ENCODE results near the gene COPS8.

The COPS8 gene

DNA sequence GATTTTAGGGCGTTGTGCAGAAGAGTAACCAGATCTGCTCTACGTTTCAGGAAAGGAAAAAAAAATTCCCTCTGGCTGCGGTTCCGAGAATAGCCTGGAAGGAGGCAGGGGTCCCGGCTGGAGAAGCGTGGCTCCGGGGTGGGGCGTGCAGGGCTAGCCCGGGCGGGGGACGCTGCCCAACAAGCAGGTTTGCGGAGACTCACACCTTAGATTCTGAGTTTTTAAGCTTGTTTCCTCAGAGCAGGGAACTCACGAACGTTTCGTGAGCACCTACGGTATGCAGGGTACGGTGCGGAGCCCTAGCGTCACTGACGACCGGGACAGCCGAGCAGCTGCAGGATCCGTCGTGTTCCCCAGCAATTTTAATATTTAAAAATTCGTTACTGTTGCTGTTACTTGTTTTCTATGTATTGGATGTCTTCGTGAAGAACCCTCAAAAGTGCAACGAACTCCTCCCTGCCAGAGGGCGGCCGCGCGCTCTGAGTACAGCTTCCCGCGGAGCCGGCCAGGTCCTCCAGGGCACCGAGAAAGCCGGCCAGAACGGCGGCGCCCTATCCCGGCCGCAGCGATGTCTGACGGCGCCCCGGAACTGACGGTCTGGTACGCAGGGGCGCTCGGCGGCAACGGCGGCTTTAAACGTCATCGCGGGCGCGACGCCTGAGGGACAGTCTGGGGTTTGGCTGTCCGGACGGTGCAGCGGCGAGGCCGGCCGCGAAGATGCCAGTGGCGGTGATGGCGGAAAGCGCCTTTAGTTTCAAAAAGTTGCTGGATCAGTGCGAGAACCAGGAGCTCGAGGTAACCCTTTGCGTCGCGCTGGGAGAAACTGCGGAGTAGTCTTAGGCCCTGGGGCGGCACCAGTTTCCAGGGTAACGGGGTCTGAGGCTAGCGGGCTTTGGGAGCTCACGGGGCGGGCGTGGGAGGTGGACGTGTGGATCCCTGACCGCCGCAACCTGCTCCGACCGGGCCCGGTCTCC lies at the start of gene COPS8:
Gene COPS8 (plus strand): TSS at position 642 of the 974 bp plus-strand sequence. CDS start 76 bp downstream, at position 718.
- DNase-seq = peak; percentile 90

DNA sequence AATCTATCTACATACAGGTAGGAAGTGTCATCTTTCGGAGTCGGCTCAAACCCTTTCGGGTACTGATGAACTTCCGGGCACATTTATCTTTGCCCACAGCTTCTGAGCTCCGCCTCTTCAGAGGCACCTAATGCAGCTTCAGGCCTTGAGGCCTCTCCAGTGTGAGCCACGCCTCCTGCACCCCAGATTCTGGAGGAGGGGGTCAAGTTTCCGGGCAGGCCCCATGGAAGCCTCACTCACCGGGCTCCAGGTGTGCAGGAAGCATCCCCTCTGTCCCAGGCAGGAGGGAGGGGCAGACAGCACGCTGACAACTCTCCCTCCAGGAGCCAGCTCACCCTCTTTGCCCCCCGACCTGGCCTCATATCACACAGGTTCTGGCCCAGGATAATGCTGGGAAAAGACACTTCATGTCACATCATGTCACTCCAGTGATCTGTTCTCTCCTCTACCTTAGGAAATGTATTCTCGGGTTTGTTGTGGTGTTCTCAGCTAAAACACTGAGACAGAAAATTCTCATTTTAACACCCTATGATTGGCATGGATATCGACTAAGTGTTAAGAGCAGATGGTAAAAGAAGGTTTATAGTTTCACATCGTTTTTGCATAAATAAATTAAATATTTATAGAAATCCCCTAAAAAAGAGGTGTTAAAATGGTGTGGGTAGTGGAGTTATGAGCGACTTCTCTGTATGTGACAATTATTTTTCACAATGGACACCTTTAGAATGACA lies 46.2 kb upstream of the COPS8 start:
- DNase-seq = no peak

DNA sequence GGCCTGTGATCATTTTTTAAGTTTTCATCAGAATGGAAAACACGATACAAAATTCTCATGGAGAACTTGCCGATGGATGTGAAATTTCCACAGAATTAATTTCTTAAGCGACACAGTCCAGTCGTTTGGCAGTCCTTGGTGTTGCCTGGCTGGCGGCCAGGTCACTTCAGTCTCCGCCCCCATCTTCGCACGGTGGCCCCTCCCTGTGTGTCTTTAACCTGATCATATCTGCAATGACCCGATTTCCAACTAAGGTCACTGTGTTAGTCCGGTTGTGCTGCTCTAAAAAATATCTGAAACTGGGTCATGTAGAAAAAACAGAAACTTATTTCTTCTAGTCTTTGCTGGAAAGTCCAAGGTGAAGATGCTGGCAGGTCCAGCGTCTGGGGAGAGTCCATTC lies 44.5 kb upstream of the COPS8 start:
- DNase-seq = no peak

DNA sequence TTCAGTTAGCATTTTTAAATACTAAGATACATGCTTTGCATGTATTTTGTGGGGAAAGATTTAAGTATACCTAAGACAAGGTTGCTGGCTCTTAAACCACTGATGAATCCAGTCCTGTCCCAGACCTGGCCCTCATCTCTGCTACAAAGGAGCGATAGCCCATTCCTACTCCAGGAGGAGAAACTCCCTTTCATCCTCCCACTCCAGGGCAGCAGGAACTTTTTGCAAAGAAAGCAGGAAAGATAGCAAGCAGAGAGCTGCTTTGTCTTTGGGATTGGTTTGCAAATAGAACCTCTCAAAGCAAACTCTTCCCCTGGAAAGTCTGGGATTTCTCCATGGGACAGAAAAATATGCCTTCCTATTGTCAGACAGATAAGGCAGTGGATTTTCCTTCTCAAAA lies 43.6 kb upstream of the COPS8 start:
- no peak for DNase-seq

DNA sequence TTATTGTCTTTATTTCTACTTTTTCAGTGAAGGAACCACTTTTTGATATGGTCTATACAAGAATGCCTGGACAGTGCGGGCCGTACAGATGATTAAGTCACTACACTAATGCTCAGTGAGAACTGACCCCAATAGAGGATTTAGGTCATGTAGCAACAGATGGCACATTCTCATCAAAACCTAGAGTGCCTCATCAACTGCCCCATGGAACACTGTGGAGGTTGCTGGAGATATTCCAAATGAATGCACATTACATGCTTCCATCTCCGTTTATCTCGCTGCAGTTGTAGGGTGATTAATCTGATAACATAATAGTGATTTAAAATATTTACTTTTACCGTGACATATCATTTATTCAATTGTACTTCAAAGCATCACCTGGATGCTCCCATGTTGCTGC lies 41.8 kb upstream of the COPS8 start:
- no peak for DNase-seq

DNA sequence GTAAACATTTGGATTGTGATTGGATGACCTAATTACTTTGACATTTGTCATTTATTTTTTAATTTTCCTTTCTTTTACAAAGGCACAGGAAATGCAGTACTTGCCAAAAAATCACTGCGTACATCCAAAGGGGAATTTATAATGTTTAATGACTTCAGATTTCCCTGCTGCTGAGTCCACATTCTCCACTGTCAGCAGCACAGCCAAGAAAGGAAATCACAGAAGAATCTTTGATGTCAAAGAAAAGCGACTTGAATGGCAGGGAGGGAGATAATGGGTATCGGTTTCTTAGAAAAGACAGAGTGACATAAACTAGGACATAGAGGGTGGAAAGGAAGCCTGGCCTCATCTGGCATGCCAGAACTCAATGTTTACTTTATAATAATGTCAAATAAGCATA lies 41.4 kb upstream of the COPS8 start:
- peak; percentile 13 for DNase-seq

DNA sequence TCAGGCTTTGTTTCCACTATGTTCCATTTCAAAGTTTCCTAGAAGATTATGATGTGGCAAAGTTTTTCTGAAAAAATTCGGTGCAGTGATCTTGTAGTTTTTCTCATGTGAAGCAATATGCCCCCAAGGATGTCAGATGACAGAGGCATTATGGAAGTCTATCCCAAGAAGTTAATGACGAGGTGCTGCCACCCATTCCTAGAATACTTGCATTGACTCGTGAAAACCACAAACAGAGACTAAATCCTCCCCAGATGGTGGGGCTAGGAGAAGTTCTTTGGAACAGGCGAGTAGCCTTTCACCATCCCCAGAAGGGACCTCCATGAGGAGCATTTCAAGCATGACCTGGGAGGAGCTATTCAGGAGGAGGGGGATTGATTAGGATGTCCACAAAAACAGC lies 40.2 kb upstream of the COPS8 start:
- no peak for DNase-seq

DNA sequence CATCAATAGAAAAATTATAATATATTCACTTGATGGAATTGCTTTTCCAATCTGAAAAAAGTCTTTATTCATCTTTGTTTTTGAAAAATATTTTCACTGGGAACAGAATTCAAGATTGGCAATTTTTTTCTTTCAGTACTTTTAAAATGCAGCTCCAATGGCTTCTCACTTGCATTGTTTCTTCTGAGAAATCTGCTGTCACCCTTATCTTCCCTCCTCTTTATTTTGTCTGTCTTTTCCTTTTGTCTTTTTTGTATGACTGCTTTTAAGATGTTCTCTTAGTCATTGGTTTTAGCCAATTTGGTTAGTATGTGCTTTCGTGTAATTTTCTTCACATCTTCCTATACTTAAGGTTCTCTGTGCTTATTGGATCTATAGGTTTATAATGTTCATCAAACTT lies 37.1 kb upstream of the COPS8 start:
- no peak for DNase-seq

DNA sequence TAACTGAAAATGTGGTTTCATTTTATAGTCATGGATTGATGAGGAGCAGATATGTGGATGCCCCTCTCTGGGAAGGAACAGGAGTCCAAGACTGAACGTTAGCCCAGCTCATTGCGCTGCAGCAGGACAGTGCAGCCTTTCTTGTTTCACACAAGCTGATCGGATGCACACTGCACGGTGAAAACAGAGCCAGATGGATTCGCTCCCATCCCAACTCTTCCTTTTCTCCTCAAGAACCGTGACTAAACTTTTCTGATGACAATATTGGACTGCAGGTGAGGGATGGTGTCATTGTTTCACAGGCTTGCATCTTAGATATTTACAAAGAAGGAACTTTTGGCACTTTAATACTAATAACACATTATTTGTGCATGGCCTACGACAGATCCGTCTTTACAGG lies 33.8 kb upstream of the COPS8 start:
- DNase-seq = no peak

DNA sequence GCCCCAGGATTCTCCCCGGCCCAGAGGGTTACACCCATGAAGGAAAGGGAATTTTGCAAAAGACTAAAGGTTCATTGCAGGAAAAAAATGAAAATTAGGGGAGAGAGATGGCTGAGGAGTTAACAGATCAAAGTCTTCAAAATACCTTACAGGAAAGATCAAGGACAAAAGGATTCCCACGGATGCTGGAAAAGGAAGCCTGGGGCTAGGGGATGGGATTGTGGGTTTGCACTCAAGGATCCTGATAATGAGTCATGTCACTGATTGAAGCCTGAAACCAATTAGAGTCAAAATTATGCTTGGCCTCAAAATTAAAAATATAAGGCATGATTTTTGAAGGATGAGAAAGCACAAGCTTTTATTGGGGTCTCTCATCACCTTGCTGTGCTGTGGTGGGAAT lies 32.6 kb upstream of the COPS8 start:
- DNase-seq = no peak

DNA sequence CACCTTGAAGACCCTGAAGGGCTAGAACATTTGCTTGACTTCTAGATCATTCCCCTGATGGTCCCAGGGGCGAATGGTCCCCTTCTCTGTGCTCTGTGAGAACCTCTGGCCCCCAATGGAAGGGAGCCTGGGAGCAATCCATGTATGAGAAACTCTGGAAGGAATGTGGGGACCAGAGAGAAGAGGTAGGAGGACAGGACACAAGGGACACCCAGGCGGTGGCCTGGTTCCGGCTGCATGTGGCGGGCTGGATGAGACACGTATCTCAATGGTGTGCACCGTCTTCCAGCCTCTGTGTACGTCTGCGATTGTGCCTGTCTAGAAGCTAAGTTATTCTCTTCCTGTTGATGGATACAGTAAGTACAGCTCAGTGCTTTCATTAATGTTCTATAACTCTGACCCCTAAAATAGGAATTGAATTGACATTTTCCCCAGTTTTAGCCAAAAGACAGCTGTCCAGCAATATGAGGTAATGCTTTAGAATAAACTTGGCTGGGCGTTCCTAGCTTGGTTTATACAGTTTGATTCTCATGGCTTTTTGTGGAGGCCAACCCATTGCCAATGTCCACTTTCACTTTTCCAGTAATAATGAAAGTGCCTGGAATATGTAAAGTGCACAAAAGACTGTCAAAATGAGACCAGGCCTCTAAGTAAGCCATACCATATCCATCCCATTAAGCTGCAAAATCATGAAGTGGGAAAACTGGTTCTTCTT lies 30.1 kb upstream of the COPS8 start:
- no peak for DNase-seq

DNA sequence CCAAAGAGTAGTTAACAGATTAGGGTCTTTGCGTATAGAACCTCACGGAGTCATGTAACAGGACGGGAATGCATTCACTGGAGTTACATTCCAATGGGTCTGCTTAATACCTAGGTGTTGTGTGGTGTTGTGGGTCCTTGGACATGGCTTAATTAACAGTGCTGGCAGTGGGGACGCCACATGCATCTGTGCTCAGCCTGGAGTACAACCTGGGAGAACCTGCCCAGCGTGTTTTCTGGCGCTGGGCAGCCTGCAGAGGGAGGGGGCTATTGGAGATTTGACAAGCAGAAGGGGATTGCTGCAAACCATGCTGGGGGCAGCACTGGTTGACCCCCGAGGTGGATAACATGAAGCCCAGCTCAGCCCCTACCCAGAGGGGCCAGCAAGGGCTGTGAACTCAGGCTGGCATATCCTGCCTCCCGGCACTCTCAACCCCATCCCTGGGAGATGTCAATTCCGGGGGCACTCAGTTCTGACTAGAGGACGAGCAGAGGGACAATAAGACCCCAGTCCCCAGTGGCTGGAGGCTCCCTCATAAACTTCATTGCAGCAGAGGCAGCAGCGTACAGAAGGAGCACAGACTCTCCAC lies 29.3 kb upstream of the COPS8 start:
- no peak for DNase-seq

DNA sequence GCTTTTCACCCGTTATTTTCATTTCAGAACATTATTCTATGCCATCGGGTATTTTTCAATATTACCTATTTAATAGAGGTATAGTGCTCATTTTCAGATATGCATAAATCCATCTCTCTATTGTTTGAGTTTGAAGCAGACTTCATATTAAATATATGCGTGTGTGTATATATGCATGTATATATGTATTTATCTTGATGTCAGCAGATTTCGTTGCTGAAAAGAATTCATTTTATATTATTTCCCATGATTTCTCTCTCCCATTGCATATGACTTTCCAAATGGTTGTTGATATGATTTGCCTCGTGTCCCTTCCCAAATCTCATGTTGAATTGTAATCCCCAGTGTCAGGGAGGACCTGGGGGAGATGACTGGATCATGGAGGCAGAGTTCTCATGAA lies 28.6 kb upstream of the COPS8 start:
- DNase-seq = no peak

DNA sequence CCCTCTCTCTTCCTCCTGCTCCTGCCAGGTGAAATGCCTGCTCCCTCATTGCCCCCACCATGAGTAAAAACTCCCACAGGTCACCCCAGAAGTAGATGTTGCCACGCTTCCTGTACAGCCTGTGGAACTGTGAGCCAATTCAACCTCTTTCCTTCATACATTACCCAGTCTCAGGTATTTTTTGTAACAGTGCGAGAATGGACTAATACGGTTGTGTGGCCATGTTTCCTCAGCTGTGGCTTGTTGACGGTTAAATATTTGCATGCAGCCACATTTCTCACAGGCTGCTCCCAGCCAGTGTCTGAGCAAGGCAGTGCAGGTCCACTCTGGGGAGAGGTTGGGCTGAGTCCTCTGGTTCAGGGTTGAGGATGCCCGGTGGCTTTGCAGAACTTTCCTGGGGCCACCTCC lies 27.8 kb upstream of the COPS8 start:
- DNase-seq = no peak

DNA sequence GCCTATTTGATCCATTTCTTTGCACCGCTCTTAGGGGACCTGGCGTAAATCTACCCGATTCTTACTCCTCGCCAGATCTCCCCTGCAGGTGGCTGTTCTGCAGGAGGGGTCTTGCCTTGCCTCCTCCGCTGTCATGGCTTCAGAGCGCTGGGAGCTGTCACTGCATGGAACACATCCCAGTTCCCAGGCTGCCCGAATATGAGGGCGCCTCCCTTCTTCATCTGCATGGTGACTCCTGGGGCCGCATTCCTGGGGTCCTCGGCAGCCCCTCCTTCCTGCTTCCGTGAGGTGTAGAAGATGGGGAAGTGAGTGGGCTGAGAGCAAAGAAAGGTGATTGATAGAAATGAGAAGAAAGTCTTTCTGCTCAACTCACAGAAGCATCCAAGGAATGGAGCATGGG lies 27.3 kb upstream of the COPS8 start:
- DNase-seq = no peak

DNA sequence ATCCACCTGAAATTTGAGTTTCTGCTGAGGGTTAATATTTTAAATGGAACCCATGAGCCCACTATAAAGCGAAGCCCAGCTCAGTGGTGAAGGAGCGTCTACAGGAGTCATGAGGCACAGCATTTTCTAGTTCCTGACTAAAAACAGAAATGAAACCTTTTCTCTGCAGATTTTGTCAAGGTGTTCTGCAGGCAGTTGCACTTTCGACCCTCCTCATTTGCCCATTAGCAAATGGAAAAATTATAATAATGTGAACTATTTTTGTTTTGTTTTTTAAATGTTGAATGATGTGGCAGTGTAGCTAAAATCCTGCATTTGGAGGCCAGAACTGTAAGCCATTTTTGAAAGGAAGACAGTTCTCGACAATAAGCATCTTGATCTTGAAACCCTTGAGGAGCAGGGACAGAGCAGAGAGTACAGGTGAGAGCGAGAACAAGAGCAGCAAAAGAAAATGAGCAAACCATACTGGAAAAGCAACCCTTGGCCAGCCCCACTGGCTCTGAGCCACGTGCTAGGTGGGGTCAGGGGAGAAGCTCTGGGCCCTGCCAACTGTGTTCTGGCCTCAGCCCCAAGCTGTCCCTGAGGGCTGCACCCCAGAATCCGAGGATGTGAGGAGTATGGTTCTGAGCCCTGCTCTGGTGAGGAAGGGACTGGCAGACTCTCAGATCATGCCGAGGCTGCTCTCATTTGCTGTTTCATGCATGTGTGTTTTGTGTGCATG lies 26.4 kb upstream of the COPS8 start:
- no peak for DNase-seq

DNA sequence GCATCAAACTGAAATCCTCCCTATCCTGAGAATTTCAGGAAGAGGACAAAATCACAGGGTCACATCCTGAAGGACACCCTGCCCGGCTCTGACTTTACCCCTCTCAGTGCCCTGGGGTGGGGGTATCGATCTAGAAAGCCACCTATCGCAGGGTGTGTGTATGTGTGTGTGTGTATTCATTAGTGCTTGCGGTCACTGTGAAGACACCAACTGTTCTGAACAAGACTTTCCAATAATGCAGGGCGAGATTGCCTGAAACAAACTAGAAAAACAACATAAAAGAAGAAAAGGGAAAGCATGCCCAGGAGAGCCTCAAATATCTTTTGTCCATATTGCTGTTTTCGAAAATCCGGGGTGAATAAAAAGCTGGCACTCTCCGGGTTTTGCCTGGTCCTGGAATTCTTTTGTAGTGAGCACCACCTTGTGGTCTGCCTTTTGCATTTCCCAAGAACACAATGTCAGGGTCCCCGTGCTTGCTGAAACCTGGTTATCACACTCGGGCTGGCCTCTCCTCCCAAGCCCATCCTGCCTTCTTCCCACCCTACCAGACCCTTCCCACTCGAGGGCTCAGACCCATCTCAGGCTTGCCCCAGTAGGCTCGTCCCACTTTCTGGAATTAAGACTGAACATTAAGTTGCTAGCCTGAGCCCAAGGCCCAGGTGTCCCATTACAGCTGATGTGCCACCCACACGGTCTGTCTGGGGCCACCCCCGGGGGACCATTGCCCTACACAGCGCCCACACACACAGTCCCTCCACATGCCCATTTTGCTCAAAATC lies 25.0 kb upstream of the COPS8 start:
- peak; percentile 40 for DNase-seq

DNA sequence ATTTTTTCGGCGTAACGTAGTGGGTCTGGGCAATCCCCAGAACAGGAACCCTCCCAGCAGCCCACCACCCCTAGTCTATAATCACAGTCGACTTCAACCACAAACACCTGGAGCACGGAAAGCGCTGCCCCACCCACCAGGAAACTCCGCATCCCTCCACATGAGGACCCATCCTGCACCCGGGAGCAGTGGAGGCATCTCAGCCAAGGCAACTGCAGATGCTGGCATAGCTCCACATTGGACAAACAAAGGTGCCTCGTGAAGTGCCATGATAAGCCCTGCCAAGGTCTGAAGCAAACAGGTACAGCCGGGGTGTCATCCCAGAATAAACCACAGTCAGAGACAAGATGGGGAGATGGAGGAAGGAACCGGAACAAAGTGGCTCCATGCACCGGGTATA lies 24.3 kb upstream of the COPS8 start:
- DNase-seq = no peak

DNA sequence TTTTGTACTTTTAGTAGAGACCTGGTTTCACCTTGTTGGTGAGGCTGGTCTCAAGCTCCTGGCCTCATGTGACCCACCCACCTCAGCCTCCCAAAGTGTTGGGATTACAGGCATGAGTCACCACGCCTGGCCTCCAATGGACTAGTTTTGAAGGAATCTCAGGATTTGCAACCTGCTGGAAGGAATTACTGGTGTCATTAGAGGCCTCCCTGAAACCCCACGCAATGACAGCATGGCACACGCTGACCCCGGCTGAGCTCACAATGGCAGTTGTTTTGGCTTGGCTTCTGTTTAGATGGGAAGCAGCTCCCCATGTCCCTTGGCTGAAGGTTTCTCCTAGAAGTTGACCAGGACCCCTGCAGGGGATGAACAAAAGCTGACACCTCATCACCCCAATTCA lies 23.1 kb upstream of the COPS8 start:
- DNase-seq = no peak

DNA sequence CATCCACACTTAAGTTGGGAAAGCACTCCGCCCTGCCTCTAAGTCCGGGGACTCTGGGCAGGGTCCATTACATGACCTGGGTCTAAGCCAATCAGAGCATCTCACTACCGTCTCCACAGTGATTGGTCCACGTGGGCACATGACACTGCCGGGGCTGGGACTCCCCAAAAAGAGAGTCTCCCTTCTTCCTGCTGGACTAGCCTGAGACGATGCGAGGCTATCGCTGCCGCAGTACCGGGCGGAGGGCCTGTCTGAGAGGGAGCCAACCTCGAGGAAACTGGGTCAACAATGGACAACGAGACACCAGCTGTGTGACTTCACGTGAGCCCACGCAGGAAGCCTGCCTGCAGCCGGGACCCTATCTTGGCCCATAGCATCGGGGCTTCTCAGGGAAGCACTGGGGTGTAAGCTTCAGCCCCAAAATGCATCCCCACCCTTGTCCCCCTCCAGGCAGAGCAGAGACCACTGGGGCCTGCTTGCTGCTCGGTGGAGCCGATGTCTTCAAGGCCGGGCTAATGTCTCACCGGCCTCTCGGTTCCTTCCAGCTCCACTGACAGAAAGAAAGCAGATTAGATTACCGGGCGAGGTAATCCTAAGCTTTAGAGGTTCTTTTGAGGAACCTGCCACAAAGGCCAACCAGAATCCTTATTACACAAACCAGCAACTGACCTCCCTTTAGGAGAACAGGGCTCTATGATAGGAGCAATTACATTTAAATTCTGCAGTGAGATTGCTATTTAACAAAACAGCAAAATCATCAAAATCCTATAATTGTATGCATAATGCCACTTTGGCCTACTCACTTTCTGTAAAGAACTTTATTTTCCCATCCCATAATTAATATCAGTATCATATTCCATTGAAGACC lies 21.3 kb upstream of the COPS8 start:
- DNase-seq = no peak

DNA sequence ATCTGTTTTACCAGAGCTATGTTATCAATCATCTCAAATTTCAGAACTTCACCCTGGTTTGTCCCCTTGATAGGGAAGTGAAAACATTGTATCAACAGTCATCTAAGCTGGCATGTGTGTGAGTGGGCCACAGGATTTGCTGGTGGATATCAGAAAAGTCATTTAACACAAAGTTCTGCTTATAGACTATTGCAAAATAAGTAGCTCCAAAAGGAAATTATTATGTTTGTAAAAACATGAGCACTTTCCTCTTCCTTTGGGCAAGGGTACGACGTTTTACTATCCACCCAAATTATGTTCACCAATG lies 20.7 kb upstream of the COPS8 start:
- no peak for DNase-seq

Measured in NCI-H774 (cell line).